Breast epithelium (tissue), 4 donors: ENCODE measurements around the gene ABAT. TPM values are rescaled to one million over a fixed set of nuclear protein-coding genes. Genes with fewer than 3 reads are reported as not detected.

Experiments
- DNase-seq, 2 donors: peaks; one replicate each; pipeline ENCODE4 v3.0.0-alpha.2; 2019; ENCODE audit warnings: low spot score in 2 of 2
- H3K27ac ChIP-seq, 2 donors: fragments of 200-600 bp; sonication (generic) in 1 of 2; one replicate each; pipeline ENCODE4 v1.5.1; 2016 to 2019; ENCODE audit warnings: mild to moderate bottlenecking in 1 of 2
- H3K27me3 ChIP-seq, 2 donors: fragments of 200-600 bp; sonication (generic) in 1 of 2; one replicate each; pipeline versions ENCODE4 v1.5.1 to v1.6.0; 2017 to 2019; ENCODE audit warnings: control low read depth in 1 of 2, mild to moderate bottlenecking in 1 of 2
- H3K36me3 ChIP-seq: fragments of 200-600 bp; one replicate; pipeline ENCODE4 v1.5.1; 2019
- H3K4me1 ChIP-seq, 2 donors: fragments of 200-600 bp; sonication (generic); one replicate each; pipeline ENCODE4 v1.5.1; 2016 to 2019; ENCODE audit warnings: control low read depth in 1 of 2
- H3K4me3 ChIP-seq, 3 donors: fragments of 200-600 bp; sonication (generic); 1 replicate in 2 of 3; 2 replicates in 1 of 3; pipeline ENCODE4 v1.5.1; 2016 to 2019; ENCODE audit warnings: mild to moderate bottlenecking in 3 of 3, moderate library complexity in 2 of 3
- H3K9me3 ChIP-seq, 2 donors: fragments of 200-600 bp; sonication (generic) in 1 of 2; one replicate each; pipeline ENCODE4 v1.5.1; 2016 to 2019; ENCODE audit warnings: control low read depth in 1 of 2
- CTCF ChIP-seq, 3 donors: fragments of 450-650 bp; IDR thresholded peaks; one replicate each; pipeline ENCODE4 v1.5.1; 2016 to 2017; ENCODE audit warnings: antibody characterized with exemption in 3 of 3, mild to moderate bottlenecking in 3 of 3, moderate library complexity in 3 of 3
- POLR2A ChIP-seq: fragments of 450-650 bp; IDR thresholded peaks from one replicate; pipeline ENCODE4 v1.6.1; 2016; ENCODE audit warnings: antibody characterized with exemption, mild to moderate bottlenecking, moderate library complexity
- POLR2AphosphoS5 ChIP-seq, 3 donors: sonication (generic); formaldehyde crosslinking; IDR thresholded peaks; one replicate each; pipeline ENCODE4 v1.6.1; 2017; ENCODE audit warnings: antibody characterized with exemption in 3 of 3
- intact Hi-C: fragments of 100-400 bp; cut with DNase I; formaldehyde crosslinking; loops from one replicate; pipeline ENCODE4 v1.15.1; 2023; ENCODE audit warnings: low total_unique reads
- total RNA-seq, 3 donors: library from RNA; depleted of rRNA; stranded (reverse); fragments of >200 nt; gene quantifications; one replicate each; pipeline ENCODE4 v1.1.0, GENCODE V29; 2016

Gene ABAT
- total RNA-seq, 3 donors from 2014 or later: 7.5 to 12.6 (median 9.8) TPM

DNA sequence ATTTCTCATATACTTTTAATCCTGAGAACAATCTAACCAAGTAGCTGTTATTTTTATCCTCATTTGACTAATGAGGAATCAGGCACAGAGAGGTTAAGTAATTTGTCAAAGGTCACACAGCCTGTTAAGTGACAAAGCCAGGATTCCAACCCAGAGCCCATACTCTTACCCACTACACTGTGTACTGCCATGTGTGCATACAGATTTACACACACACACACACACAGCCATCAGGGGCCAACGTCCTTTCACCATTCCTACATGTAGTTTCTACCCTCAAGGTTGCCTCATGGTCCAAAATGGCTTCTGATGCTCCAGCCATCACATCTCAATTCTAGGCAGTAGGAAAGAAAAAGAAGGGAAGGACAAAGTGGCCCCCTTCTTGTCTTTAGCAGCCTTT, 100.9 kb downstream of the ABAT start:
- no peaks in the 10 kb centered on the region for H3K27me3 ChIP-seq
- no peak for TF ChIP-seq POLR2A
- TF ChIP-seq POLR2AphosphoS5 (IDR thresholded peaks at IDR 0.05): no peak
- TF ChIP-seq CTCF (IDR thresholded peaks at IDR 0.05): no peak
- H3K4me3 ChIP-seq: no peak overlapping the region
- H3K9me3 ChIP-seq: no peaks in the 10 kb centered on the region
- no peak overlapping the region for H3K27ac ChIP-seq
- intact Hi-C loops: no loop called here
- H3K4me1 ChIP-seq: no peaks in the 10 kb centered on the region
- H3K36me3 ChIP-seq: no peaks in the 10 kb centered on the region
- DNase-seq: no peak

DNA sequence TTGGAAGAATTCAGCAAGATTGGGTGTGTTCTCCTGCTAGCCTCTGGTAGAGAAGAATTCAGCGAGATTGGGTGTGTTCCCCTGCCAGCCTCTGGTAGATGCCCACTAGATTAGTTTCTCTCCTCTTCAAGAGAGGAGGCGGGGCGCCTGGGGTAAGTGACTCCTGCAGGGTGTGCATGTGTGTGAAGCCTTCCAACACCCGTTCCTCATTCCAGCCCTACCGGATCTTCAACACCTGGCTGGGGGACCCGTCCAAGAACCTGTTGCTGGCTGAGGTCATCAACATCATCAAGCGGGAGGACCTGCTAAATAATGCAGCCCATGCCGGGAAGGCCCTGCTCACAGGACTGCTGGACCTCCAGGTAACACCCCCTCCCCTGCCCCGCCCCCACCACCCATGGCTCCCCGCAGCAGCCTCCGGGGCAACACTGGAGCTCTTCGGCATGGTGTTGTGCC, 101.7 kb downstream of the ABAT start:
- Histone ChIP-seq H3K4me3 (no peak overlapping the region), H3K27ac (no peak overlapping the region), H3K4me1 (no peaks in the 10 kb centered on the region), H3K27me3 (no peaks in the 10 kb centered on the region), H3K36me3 (no peaks in the 10 kb centered on the region), H3K9me3 (no peaks in the 10 kb centered on the region)
- peak in 1 of 2 donors; percentile 32 for DNase-seq
- no peak for TF ChIP-seq POLR2AphosphoS5 (IDR thresholded peaks at IDR 0.05)
- TF ChIP-seq CTCF (IDR thresholded peaks at IDR 0.05): no peak
- no peak for TF ChIP-seq POLR2A
- intact Hi-C loops: no loop called here

GRCh38 chr16:8777217-8777616, 102.8 kb downstream of the ABAT start:
- H3K27me3 ChIP-seq: no peaks in the 10 kb centered on the region
- H3K4me1 ChIP-seq: no peaks in the 10 kb centered on the region
- no peaks in the 10 kb centered on the region for H3K9me3 ChIP-seq
- no peaks in the 10 kb centered on the region for H3K36me3 ChIP-seq
- H3K27ac ChIP-seq: no peak overlapping the region
- TF ChIP-seq POLR2A (no peak), POLR2AphosphoS5 (IDR thresholded peaks at IDR 0.05) (no peak), CTCF (IDR thresholded peaks at IDR 0.05) (no peak)
- intact Hi-C loops: no loop called here
- H3K4me3 ChIP-seq: no peak overlapping the region
- no peak for DNase-seq

- H3K27me3 ChIP-seq: no peaks in the 10 kb centered on the region
- no peak overlapping the region for H3K27ac ChIP-seq
- H3K4me3 ChIP-seq: no peak overlapping the region
- no peaks in the 10 kb centered on the region for H3K9me3 ChIP-seq
- intact Hi-C loops: no loop called here
- DNase-seq: no peak
- H3K4me1 ChIP-seq: no peaks in the 10 kb centered on the region
- TF ChIP-seq CTCF (IDR thresholded peaks at IDR 0.05) (no peak), POLR2AphosphoS5 (IDR thresholded peaks at IDR 0.05) (no peak), POLR2A (no peak)
- H3K36me3 ChIP-seq: no peaks in the 10 kb centered on the region
Measured at GRCh38 chr16:8781797-8782196, 107.4 kb downstream of the ABAT start.

DNA sequence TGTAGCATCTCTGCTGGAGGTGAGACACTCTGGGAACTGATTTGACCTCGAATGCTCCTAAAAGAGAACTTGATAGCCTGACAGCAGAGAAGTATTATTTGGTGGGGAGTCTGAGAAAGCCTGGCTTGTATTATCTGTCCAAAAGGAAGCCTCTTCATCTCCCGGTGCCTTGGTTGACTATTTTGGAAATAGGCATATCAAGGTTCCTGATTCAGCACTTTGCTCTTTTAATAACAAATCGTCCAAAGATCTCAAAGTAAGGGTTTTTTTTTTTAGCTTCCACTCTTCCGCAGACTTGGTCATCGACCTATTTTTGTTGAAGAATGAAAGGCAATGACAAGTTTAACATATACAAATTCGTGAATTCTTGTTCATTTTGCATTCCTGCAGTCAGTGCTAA, 108.3 kb downstream of the ABAT start:
- no peaks in the 10 kb centered on the region for H3K9me3 ChIP-seq
- no peak for DNase-seq
- H3K27me3 ChIP-seq: no peaks in the 10 kb centered on the region
- H3K36me3 ChIP-seq: no peaks in the 10 kb centered on the region
- H3K4me3 ChIP-seq: no peak overlapping the region
- intact Hi-C loops: no loop called here
- TF ChIP-seq POLR2A (no peak), POLR2AphosphoS5 (IDR thresholded peaks at IDR 0.05) (no peak), CTCF (IDR thresholded peaks at IDR 0.05) (no peak)
- H3K27ac ChIP-seq: no peak overlapping the region
- H3K4me1 ChIP-seq: no peaks in the 10 kb centered on the region
